Coronary artery (tissue), 2 donors: Measurements from ENCODE around the gene CFB.
A peak's percentile ranks its signal among the peaks of the same experiment; 100 is the strongest.

Source experiments
- DNase-seq: peaks from one replicate; pipeline ENCODE4 v3.0.0-alpha.2; 2017; ENCODE audit warnings: low spot score
- H3K27ac ChIP-seq, 2 donors: fragments of 200-600 bp; sonication (generic); one replicate each; pipeline ENCODE4 v1.5.1; 2016 to 2019
- H3K4me3 ChIP-seq: fragments of 200-600 bp; sonication (generic); 2 replicates; pipeline ENCODE4 v1.5.1; 2016; ENCODE audit warnings: mild to moderate bottlenecking, moderate library complexity
- TF ChIP-seq, protein P1 (sequence below): fragments of 200-600 bp; sonication (generic); IDR thresholded peaks from one replicate; pipeline ENCODE4 v1.5.1; 2019; ENCODE audit warnings: antibody characterized with exemption

CFB gene

DNA sequence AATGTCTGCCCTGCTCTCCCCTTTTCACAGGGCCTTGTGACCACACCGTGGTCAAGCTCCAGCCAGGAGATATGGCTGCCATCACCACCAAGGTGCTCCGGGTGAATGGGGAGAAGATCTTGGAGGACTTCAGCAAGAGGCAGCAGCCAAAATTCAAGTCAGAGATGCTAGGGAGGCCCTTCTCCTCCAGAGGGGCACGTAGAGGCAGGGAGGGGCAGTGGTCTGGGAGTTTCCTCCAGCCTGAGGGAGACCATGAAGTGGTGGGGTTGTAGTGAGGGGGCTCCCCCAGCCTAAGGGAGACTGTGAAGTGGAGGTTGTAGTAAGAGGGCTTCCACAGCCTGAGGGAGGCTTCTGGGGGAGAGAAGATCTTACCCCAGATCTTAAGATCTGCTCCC lies 22.0 kb downstream of the CFB start:
- TF ChIP-seq, protein P1, sequence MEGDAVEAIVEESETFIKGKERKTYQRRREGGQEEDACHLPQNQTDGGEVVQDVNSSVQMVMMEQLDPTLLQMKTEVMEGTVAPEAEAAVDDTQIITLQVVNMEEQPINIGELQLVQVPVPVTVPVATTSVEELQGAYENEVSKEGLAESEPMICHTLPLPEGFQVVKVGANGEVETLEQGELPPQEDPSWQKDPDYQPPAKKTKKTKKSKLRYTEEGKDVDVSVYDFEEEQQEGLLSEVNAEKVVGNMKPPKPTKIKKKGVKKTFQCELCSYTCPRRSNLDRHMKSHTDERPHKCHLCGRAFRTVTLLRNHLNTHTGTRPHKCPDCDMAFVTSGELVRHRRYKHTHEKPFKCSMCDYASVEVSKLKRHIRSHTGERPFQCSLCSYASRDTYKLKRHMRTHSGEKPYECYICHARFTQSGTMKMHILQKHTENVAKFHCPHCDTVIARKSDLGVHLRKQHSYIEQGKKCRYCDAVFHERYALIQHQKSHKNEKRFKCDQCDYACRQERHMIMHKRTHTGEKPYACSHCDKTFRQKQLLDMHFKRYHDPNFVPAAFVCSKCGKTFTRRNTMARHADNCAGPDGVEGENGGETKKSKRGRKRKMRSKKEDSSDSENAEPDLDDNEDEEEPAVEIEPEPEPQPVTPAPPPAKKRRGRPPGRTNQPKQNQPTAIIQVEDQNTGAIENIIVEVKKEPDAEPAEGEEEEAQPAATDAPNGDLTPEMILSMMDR: no peak
- DNase-seq: no peak
- Histone ChIP-seq H3K4me3 (no peak overlapping the region), H3K27ac (no peak overlapping the region)

DNA sequence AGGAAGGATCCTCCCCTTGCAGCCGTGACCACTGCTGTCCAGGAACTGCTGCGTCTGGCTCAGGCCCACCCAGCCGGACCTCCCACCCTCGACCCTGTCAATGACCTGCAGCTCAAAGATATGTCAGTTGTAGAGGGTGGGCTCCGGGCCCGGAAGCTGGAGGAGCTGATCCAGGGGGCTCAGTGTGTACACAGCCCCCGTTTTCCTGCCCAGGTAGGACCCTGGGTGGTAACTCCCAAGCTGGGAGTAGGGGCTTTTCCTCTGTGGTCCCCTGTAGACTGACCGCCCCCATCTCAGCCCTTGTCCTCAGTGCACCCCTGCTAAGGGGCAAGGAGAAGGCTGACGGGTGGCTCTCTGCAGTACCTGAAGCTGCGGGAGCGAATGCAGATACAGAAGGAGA lies 22.4 kb downstream of the CFB start:
- no peak for DNase-seq
- TF ChIP-seq, protein P1: no peak
- no peak overlapping the region for H3K27ac ChIP-seq
- no peak overlapping the region for H3K4me3 ChIP-seq

DNA sequence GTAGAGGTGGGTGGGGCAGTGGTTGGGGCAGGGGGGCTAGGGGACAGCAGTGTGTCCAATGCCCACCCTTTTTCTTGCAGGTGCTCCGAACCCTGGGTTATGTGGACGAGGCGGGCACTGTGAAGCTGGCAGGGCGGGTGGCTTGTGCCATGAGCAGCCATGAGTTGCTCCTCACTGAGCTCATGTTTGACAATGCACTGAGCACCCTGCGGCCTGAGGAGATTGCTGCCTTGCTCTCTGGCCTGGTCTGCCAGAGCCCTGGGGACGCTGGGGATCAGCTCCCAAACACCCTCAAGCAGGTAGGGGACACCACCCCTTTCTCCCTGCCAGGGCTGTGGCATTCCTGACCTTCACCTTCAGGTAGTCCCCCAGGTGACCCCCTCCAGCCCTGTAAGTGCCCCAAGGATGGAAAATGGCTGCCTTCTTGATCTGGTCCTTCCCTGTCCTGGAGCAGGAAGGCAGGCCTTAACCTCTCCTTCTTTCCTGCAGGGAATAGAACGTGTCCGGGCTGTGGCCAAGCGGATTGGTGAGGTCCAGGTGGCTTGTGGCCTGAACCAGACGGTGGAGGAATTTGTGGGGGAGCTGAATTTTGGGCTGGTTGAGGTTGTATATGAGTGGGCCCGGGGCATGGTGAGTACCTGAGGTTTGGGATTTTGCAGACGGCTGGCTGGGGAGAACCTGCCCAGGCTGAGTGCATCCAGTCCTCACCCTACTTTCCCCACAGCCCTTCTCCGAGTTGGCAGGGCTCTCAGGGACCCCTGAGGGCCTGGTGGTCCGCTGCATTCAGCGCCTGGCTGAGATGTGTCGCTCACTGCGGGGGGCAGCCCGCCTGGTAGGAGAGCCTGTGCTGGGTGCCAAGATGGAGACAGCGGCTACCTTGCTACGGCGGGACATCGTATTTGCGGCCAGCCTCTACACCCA lies 23.2 kb downstream of the CFB start:
- DNase-seq: no peak
- TF ChIP-seq, protein P1: no peak

DNA sequence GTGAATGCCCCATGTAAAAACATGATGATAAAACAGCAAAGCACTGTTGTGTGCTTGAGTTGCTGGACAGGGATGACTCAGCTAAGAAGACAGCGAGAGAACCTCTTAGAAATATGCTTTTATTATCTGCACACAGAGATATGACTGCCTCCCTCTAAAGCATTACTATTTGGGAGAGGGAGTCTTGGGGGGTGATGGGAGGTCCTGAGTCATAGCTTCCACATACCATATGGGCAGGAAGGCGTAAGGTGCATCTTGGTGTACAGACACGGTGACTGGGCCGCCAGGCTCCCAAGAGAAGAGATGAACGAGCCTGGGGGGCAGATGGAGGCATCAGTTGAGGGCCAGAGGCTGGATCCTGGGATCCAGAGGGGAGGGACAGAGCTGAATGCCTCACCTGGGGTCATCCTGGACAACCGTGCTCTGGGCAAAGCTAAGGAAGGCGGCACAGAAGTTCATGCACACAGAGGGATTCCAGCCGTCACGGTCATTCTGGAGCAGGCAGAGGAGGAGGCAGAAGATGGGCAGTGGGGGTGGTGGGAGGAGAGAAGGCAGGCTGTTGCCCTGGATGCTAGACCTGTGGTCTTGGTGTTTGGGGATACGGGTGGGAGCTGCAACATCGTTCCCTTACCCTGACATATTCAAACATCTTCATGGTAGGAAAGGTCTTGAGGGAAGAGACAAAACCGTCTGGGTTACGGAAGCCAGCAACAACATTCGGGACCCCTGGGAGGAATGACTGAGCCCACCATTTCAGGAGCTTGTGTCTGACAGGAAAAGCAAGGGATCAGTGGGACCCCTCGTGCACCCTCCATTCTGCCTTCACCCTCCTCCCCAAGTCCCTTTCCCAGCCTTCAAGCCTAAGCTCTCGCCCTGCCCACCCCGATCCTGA lies 24.1 kb downstream of the CFB start:
- peak overlapping the region in 1 of 2 donors; percentile 98 for H3K27ac ChIP-seq
- no peak for DNase-seq
- H3K4me3 ChIP-seq: peak overlapping the region; percentile 75
- TF ChIP-seq, protein P1: no peak

More for the DNA sequence above, 23.2 kb downstream of the CFB start:
- no peak overlapping the region for H3K27ac ChIP-seq
- H3K4me3 ChIP-seq: no peak overlapping the region

DNA sequence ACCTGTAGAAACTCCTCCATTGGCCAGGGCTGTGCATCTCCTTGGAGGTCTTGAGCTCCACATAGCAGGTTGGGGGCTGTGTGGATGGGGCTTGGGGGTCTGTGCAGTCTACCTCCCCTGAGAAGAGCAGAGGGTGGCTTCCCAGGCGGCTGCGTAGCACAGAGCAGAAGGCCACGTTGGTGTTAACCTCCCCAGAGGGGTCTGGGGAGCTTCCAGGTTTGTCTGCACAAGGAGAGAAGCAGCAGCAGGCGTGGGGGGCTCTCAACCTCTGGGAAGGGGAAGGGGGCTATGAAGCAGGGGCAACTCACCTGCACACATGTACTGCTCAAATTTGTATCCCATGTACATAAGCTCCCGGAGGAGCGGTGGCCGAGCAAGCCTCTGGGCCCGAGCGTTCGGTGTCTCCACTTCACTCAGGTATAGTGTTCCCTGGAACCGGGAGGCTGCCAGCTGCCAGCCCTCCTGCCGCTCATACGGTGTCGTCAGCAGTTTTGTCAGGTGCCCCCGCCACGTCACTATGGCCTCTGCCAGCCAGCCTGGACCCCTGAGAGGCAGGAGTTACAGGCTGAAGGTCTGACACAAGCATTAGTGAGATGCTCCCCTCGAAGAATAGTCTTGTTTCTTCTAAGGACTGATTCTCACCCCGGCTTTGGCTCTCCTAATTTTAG lies 24.8 kb downstream of the CFB start:
- TF ChIP-seq, protein P1: no peak
- no peak for DNase-seq
- H3K27ac ChIP-seq: peak overlapping the region; percentile 94 to 98
- peak overlapping the region; percentile 75 for H3K4me3 ChIP-seq

DNA sequence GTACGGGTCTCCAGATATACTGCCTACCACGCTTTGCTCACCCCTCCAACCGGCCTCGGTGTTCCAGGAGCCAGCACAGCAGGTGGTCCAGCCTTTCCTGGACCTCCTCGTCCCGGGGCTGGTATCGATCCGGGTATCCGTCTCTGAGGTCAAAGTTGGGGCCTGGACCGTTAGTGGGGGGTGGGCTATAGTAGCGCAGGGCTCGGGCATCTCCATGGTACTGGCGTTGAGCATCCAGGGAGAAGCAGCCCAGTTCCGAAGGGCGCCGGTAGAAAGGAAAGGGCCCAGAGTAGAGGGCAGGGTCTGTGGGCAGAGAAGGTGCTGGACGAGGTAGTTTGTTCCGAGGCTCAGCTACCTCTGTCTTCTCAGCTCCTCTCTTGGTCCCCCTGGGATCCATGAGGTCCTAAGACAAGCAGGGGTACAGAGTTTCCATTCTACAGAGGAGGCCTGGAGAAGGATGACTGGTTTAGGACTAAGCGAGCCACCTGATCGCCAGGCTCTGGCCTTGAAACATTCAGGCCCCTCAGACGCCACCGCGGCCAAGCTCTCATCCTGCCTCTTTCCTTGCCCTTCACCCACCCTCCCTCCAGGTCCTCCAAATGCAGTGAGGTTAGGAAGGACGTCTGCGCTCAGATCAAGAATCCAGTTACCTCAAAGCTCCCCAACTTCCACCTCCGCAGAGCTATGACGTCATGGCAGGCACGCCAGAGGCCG lies 25.5 kb downstream of the CFB start:
- peak overlapping the region; percentile 94 to 98 for H3K27ac ChIP-seq
- H3K4me3 ChIP-seq: peak overlapping the region; percentile 75
- DNase-seq: no peak
- TF ChIP-seq, protein P1: no peak
